T-helper 17 cell (primary cell): ENCODE results near the gene BEX2. TPM values are rescaled to one million over a fixed set of nuclear protein-coding genes. Genes with fewer than 3 reads are reported as not detected.
A peak's percentile ranks its signal among the peaks of the same experiment; 100 is the strongest.
"Not testable (repeated sequence)": the region's sequence is repeated elsewhere in the genome, so short reads cannot be mapped to it uniquely, and the experiment has no call there.

Experiments used
- ATAC-seq: fragments of 150-1000 bp; cut with Tn5 transposase; 2 replicates; pipeline ENCODE4 v1.10.0; 2021; ENCODE audit warnings: mild to moderate bottlenecking, moderate library complexity
- DNase-seq, 3 donors: peaks; one replicate each; pipeline versions ENCODE4 v3.0.0 to v3.0.0-alpha.2; 2020 to 2021
- H3K9me3 ChIP-seq: one replicate; pipeline ENCODE4 v1.7.0; 2013; ENCODE audit warnings: low read length, mild to moderate bottlenecking; ENCODE audit not compliant: control insufficient read depth, poor library complexity, severe bottlenecking
- H3K27ac Mint-ChIP-seq: one replicate; pipeline ENCODE4 v1.8.0; 2022; ENCODE audit warnings: mild to moderate bottlenecking, moderate library complexity, mixed read lengths
- H3K27me3 Mint-ChIP-seq: one replicate; pipeline ENCODE4 v1.8.0; 2022; ENCODE audit warnings: mixed read lengths
- H3K36me3 Mint-ChIP-seq: one replicate; pipeline ENCODE4 v1.8.0; 2022; ENCODE audit warnings: low read depth, mixed read lengths
- H3K4me1 Mint-ChIP-seq: one replicate; pipeline ENCODE4 v1.8.0; 2022; ENCODE audit warnings: mild to moderate bottlenecking, mixed read lengths
- H3K4me3 Mint-ChIP-seq: one replicate; pipeline ENCODE4 v1.8.0; 2022; ENCODE audit warnings: mild to moderate bottlenecking, moderate library complexity, mixed read lengths
- total RNA-seq, 4 donors: library from RNA in 2 of 4; stranded (reverse) in 2 of 4; gene quantifications; one replicate each; pipeline ENCODE4 v1.2.3 and lab custom pipeline; 2022 to 2026

BEX2 gene
- total RNA-seq, 2 donors from 2014 or later: 24.6 to 28.2 TPM

GRCh38 chrX:103309860-103310554, 783 bp downstream of the BEX2 start:
- Mint-ChIP-seq H3K4me1 (no peaks in the 10 kb centered on the region), H3K36me3 (no peaks in the 10 kb centered on the region), H3K27ac (no peak overlapping the region), H3K27me3 (no peaks in the 10 kb centered on the region), H3K4me3 (peak overlapping the region; percentile 81)
- no peak for ATAC-seq
- DNase-seq: no peak
- no peaks in the 10 kb centered on the region for H3K9me3 ChIP-seq

- H3K36me3 Mint-ChIP-seq, H3K4me1 Mint-ChIP-seq, H3K27me3 Mint-ChIP-seq, DNase-seq, H3K9me3 ChIP-seq, H3K4me3 Mint-ChIP-seq, ATAC-seq, H3K27ac Mint-ChIP-seq: not testable (repeated sequence)
Measured at GRCh38 chrX:103305666-103306065, 5.1 kb downstream of the BEX2 start.

- Mint-ChIP-seq H3K27me3 (no peaks in the 10 kb centered on the region), H3K27ac (no peak overlapping the region), H3K4me3 (no peak overlapping the region), H3K36me3 (no peaks in the 10 kb centered on the region), H3K4me1 (no peaks in the 10 kb centered on the region)
- no peak for ATAC-seq
- no peak for DNase-seq
- no peaks in the 10 kb centered on the region for H3K9me3 ChIP-seq
Measured at GRCh38 chrX:103304705-103305104, 6.1 kb downstream of the BEX2 start.

- Mint-ChIP-seq H3K27ac (no peak overlapping the region), H3K27me3 (no peaks in the 10 kb centered on the region), H3K4me1 (no peaks in the 10 kb centered on the region), H3K36me3 (no peaks in the 10 kb centered on the region), H3K4me3 (no peak overlapping the region)
- ATAC-seq (no peak), DNase-seq (no peak)
- no peaks in the 10 kb centered on the region for H3K9me3 ChIP-seq
Measured at GRCh38 chrX:103293118-103293517, 17.7 kb downstream of the BEX2 start.

- DNase-seq (no peak), ATAC-seq (no peak)
- no peaks in the 10 kb centered on the region for H3K9me3 ChIP-seq
- Mint-ChIP-seq H3K36me3 (peaks cover 4% of the 10 kb centered on the region), H3K27ac (no peak overlapping the region), H3K27me3 (peaks cover 51% of the 10 kb centered on the region), H3K4me1 (peaks cover 3% of the 10 kb centered on the region), H3K4me3 (no peak overlapping the region)
Measured at GRCh38 chrX:103279624-103280023, 31.2 kb downstream of the BEX2 start.

GRCh38 chrX:103276581-103277002, 34.2 kb downstream of the BEX2 start, which contains the start of gene TCEAL5:
Gene TCEAL5, minus strand, starts transcription at chrX:103276750. Its CDS starts 2,187 bp downstream, at chrX:103274563.
- peaks cover 59% of the 10 kb centered on the region for H3K27me3 Mint-ChIP-seq
- H3K9me3 ChIP-seq: no peaks in the 10 kb centered on the region
- H3K4me3 Mint-ChIP-seq: peak within 1 kb of the TSS; percentile 73
- H3K27ac Mint-ChIP-seq: no peak within 1 kb of the TSS
- peaks cover 5% of the 10 kb centered on the region for H3K36me3 Mint-ChIP-seq
- DNase-seq (no peak), ATAC-seq (no peak)
- peaks cover 5% of the 10 kb centered on the region for H3K4me1 Mint-ChIP-seq

GRCh38 chrX:103275947-103276567, 34.7 kb downstream of the BEX2 start:
- no peak for ATAC-seq
- Mint-ChIP-seq H3K4me3 (no peak overlapping the region), H3K36me3 (peaks cover 5% of the 10 kb centered on the region), H3K27me3 (peaks cover 64% of the 10 kb centered on the region), H3K4me1 (peaks cover 5% of the 10 kb centered on the region), H3K27ac (no peak overlapping the region)
- H3K9me3 ChIP-seq: no peaks in the 10 kb centered on the region
- DNase-seq: no peak

GRCh38 chrX:103274284-103274683, 36.5 kb downstream of the BEX2 start:
- H3K4me3 Mint-ChIP-seq: no peak overlapping the region
- peaks cover 5% of the 10 kb centered on the region for H3K36me3 Mint-ChIP-seq
- no peak for ATAC-seq
- peaks cover 57% of the 10 kb centered on the region for H3K27me3 Mint-ChIP-seq
- H3K27ac Mint-ChIP-seq: no peak overlapping the region
- DNase-seq: no peak
- no peaks in the 10 kb centered on the region for H3K9me3 ChIP-seq
- peaks cover 5% of the 10 kb centered on the region for H3K4me1 Mint-ChIP-seq

Other genes with a start within 250 kb of the BEX2 start
- under 1 TPM in 1 of 2 donors, not detected in 1; 0.81 TPM for gene BEX1, start 246.8 kb downstream of the BEX2 start, total RNA-seq
- not detected for gene NXF3, start 217.8 kb downstream of the BEX2 start, total RNA-seq
- 10 to 100 TPM; 23.7 to 30.9 TPM for gene BEX4, start 95.9 kb downstream of the BEX2 start, total RNA-seq
- gene TCEAL8, start 55.8 kb downstream of the BEX2 start, total RNA-seq: 10 to 100 TPM; 12.6 to 16.4 TPM
- not detected for gene TCEAL5, start 34.2 kb downstream of the BEX2 start, total RNA-seq
- not detected for gene TCEAL7, start 19.2 kb upstream of the BEX2 start, total RNA-seq
- under 1 TPM in 1 of 2 donors, not detected in 1; 0.55 TPM for gene TCEAL9, start 45.5 kb upstream of the BEX2 start, total RNA-seq
- gene BEX3, start 65.5 kb upstream of the BEX2 start, total RNA-seq: 10 to 100 TPM in 1 of 2 donors, 1 to 10 TPM in 1; 5.7 to 32.0 TPM
- gene RAB40A, start 208.5 kb upstream of the BEX2 start, total RNA-seq: under 1 TPM in 1 of 2 donors, not detected in 1; 0.31 TPM